ENCODE data around the gene CSTB. TPM values are rescaled to one million over a fixed set of nuclear protein-coding genes. Genes with fewer than 3 reads are reported as not detected.
A peak's percentile ranks its signal among the peaks of the same experiment; 100 is the strongest.

CSTB gene
- total RNA-seq, 2 donors from 2014 or later: 2.3 to 8.4 TPM

GRCh38 chr21:43744725-43745124, 31.4 kb downstream of the CSTB start:
- TF ChIP-seq, protein P1, sequence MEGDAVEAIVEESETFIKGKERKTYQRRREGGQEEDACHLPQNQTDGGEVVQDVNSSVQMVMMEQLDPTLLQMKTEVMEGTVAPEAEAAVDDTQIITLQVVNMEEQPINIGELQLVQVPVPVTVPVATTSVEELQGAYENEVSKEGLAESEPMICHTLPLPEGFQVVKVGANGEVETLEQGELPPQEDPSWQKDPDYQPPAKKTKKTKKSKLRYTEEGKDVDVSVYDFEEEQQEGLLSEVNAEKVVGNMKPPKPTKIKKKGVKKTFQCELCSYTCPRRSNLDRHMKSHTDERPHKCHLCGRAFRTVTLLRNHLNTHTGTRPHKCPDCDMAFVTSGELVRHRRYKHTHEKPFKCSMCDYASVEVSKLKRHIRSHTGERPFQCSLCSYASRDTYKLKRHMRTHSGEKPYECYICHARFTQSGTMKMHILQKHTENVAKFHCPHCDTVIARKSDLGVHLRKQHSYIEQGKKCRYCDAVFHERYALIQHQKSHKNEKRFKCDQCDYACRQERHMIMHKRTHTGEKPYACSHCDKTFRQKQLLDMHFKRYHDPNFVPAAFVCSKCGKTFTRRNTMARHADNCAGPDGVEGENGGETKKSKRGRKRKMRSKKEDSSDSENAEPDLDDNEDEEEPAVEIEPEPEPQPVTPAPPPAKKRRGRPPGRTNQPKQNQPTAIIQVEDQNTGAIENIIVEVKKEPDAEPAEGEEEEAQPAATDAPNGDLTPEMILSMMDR (IDR thresholded peaks at IDR 0.05): no peak
- Histone ChIP-seq H3K4me1 (ENCODE audit: control insufficient read depth in 1 of 2, low read depth in 2 of 2) (peaks cover 0 to 4% of the 10 kb centered on the region in 2 donors), H3K27ac (no peak overlapping the region), H3K27me3 (replicated peaks; ENCODE audit: insufficient read depth) (no peaks in the 10 kb centered on the region), H3K36me3 (peaks cover 48% of the 10 kb centered on the region), H3K9me3 (no peaks in the 10 kb centered on the region), H3K4me3 (no peak overlapping the region)
- ATAC-seq (ENCODE audit: insufficient number of reproducible peaks, low FRiP score, low read depth) (no peak), DNase-seq (ENCODE audit: low spot score) (no peak)

GRCh38 chr21:43743947-43744346, 32.2 kb downstream of the CSTB start:
- DNase-seq (ENCODE audit: low spot score) (no peak), ATAC-seq (ENCODE audit: insufficient number of reproducible peaks, low FRiP score, low read depth) (no peak)
- H3K36me3 ChIP-seq: peaks cover 48% of the 10 kb centered on the region

DNA sequence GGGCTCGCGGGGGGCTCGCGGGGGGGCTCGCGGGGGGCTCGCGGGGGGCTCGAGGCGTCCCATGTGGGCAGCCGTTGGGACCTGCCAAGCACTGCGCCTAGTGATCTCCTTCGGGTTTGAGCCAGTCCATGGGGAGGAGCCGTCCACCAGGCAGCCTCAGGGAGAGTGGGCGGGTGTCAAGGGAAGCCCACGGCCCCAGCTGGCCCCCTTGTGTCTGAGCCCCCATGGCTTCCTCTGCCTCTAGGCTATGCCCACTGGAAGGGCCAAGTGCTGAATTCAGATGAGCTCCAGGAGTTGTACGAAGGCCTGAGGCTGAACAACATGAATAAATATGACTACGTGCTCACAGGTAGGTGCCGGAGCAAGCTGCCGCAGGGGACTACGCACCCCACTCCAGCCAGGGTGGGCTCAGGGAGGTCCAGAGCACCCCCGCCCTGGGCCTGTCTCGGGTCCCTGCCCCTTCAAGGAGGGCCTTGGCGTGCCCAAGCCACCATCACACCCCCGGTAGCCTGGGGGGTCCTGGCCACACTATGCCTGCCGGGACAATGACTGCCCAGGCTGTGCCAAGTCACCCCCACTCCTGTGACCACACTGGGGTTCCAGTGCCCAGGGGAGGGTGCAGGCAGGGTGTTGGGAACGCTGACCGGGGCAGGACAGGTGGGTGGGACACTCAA, 34.5 kb downstream of the CSTB start:
- ATAC-seq (ENCODE audit: insufficient number of reproducible peaks, low FRiP score, low read depth) (no peak), DNase-seq (ENCODE audit: low spot score) (no peak)
- Histone ChIP-seq H3K27me3 (replicated peaks; ENCODE audit: insufficient read depth) (no peaks in the 10 kb centered on the region), H3K27ac (no peak overlapping the region), H3K4me3 (no peak overlapping the region), H3K36me3 (peaks cover 34% of the 10 kb centered on the region), H3K4me1 (ENCODE audit: control insufficient read depth in 1 of 2, low read depth in 2 of 2) (peaks cover 0 to 7% of the 10 kb centered on the region in 2 donors), H3K9me3 (no peaks in the 10 kb centered on the region)
- TF ChIP-seq, protein P1 (IDR thresholded peaks at IDR 0.05): no peak

More at GRCh38 chr21:43743947-43744346, 32.2 kb downstream of the CSTB start:
- no peak overlapping the region for H3K4me3 ChIP-seq
- H3K4me1 ChIP-seq (ENCODE audit: control insufficient read depth in 1 of 2, low read depth in 2 of 2): peaks cover 0 to under 1% of the 10 kb centered on the region in 2 donors
- H3K27me3 ChIP-seq (replicated peaks; ENCODE audit: insufficient read depth): no peaks in the 10 kb centered on the region
- H3K27ac ChIP-seq: no peak overlapping the region
- TF ChIP-seq, protein P1 (IDR thresholded peaks at IDR 0.05): no peak
- H3K9me3 ChIP-seq: no peaks in the 10 kb centered on the region

- Histone ChIP-seq H3K4me1 (ENCODE audit: control insufficient read depth in 1 of 2, low read depth in 2 of 2) (peaks cover 0 to 10% of the 10 kb centered on the region in 2 donors), H3K27ac (peak overlapping the region; percentile 28 to 68), H3K36me3 (peaks cover 25% of the 10 kb centered on the region), H3K27me3 (replicated peaks; ENCODE audit: insufficient read depth) (no peaks in the 10 kb centered on the region), H3K9me3 (no peaks in the 10 kb centered on the region), H3K4me3 (no peak overlapping the region)
- peak; percentile 14 for ATAC-seq (ENCODE audit: insufficient number of reproducible peaks, low FRiP score, low read depth)
- TF ChIP-seq, protein P1 (IDR thresholded peaks at IDR 0.05): no peak
- no peak for DNase-seq (ENCODE audit: low spot score)
These were observed 35.5 kb downstream of the CSTB start for GRCh38 chr21:43740497-43741156.

DNA sequence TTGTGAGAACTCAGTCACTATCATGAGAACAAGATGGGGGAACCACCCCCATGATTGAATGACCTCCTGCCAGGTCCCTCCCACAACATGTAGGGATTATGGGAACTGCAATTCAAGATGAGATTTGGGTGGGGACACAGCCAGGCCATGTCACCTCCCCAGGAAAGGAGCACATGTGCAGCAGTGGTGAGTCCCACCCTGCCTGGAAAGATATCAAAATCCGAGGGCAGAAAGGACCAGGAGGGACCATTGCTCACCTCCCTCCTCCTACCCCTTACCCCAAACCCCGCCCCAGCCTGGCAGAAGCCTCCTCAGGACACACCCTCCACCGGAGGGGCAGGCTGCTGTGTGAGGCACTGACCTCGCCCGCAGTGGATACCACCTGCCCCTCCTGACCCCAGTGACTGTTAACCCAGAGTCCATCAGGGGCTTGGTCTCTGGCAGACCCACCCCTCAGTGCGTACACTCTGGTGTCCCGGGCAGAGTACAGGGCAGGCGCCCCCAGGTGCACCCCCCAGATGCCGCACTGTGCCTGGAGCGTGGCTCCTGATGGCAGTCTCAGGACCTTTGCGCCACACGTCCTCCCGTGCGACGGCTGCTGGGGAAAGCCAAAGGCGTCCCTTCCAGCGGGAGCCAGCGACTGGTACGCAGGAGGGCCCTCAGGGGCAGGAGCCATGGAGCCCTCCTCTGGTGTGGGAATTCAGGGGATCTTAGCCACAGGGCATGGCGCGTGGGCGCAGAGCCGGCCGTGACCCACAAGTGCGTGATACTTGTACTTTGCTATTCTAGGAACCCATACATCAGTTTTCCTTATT, 36.3 kb downstream of the CSTB start:
- Histone ChIP-seq H3K27ac (peak overlapping the region in 1 of 2 donors; percentile 68), H3K27me3 (replicated peaks; ENCODE audit: insufficient read depth) (no peaks in the 10 kb centered on the region), H3K4me1 (ENCODE audit: control insufficient read depth in 1 of 2, low read depth in 2 of 2) (peaks cover 6 to 18% of the 10 kb centered on the region in 2 donors), H3K4me3 (no peak overlapping the region), H3K9me3 (no peaks in the 10 kb centered on the region), H3K36me3 (peaks cover 20% of the 10 kb centered on the region)
- TF ChIP-seq, protein P1 (IDR thresholded peaks at IDR 0.05): no peak
- DNase-seq (ENCODE audit: low spot score) (no peak), ATAC-seq (ENCODE audit: insufficient number of reproducible peaks, low FRiP score, low read depth) (no peak)

All from thoracic aorta (tissue), 2 donors.